ENCODE measurements around the gene FGFR3.

FGFR3 gene

GRCh38 chr4:1792832-1793495 is at the start of gene FGFR3:
Gene FGFR3 (plus strand): TSS chr4:1793293. CDS start chr4:1793935, 642 bp downstream.
- no peak for DNase-seq

- no peak for DNase-seq
Observed at GRCh38 chr4:1743551-1743950, 49.5 kb upstream of the FGFR3 start.

- no peak for DNase-seq
Observed at GRCh38 chr4:1743975-1744374, 49.1 kb upstream of the FGFR3 start.

- DNase-seq, result no peak
Observed at GRCh38 chr4:1744552-1744951, 48.5 kb upstream of the FGFR3 start.

- no peak for DNase-seq
Observed at GRCh38 chr4:1745165-1745564, 47.9 kb upstream of the FGFR3 start.

- no peak for DNase-seq
Observed at GRCh38 chr4:1745697-1746096, 47.4 kb upstream of the FGFR3 start.

- DNase-seq, result peak; percentile 63
Observed at GRCh38 chr4:1746265-1746691, 46.8 kb upstream of the FGFR3 start.

- DNase-seq, result no peak
Observed at GRCh38 chr4:1746919-1747602, 46.0 kb upstream of the FGFR3 start.

GRCh38 chr4:1747603-1747967 is 45.5 kb upstream of the FGFR3 start:
- no peak for DNase-seq

- DNase-seq, result peak; percentile 52
Observed at GRCh38 chr4:1748465-1748995, 44.6 kb upstream of the FGFR3 start.

GRCh38 chr4:1749370-1749769 is 43.7 kb upstream of the FGFR3 start:
- DNase-seq, result no peak

- DNase-seq, result no peak
Observed at GRCh38 chr4:1749826-1750225, 43.3 kb upstream of the FGFR3 start.

GRCh38 chr4:1750381-1751154 is 42.5 kb upstream of the FGFR3 start:
- no peak for DNase-seq

- DNase-seq, result no peak
Observed at GRCh38 chr4:1751155-1751918, 41.8 kb upstream of the FGFR3 start.

- DNase-seq, result no peak
Observed at GRCh38 chr4:1751919-1752283, 41.2 kb upstream of the FGFR3 start.

- no peak for DNase-seq
Observed at GRCh38 chr4:1752284-1753041, 40.6 kb upstream of the FGFR3 start.

GRCh38 chr4:1753294-1753696 is 39.8 kb upstream of the FGFR3 start:
- DNase-seq, result no peak

- DNase-seq, result no peak
Observed at GRCh38 chr4:1753697-1754311, 39.3 kb upstream of the FGFR3 start.

GRCh38 chr4:1754336-1754735 is 38.8 kb upstream of the FGFR3 start:
- DNase-seq, result no peak

- DNase-seq, result no peak
Observed at GRCh38 chr4:1755297-1755696, 37.8 kb upstream of the FGFR3 start.

- DNase-seq, result no peak
Observed at GRCh38 chr4:1756079-1756478, 37.0 kb upstream of the FGFR3 start.
